GM08714 (cell line): ENCODE measurements around the gene FBXO11.
A peak's percentile ranks its signal among the peaks of the same experiment; 100 is the strongest.
"Not testable (repeated sequence)": the region's sequence is repeated elsewhere in the genome, so short reads cannot be mapped to it uniquely, and the experiment has no call there.

ENCODE experiments used
- H3K4me3 ChIP-seq: fragments of 200-500 bp; sonication (Bioruptor generic); 2 replicates; pipeline ENCODE4 v1.5.1; 2014; ENCODE audit warnings: mild to moderate bottlenecking, low read length, inconsistent platforms
- ZNF274 ChIP-seq: IDR thresholded peaks from 2 replicates; pipeline ENCODE4 v1.6.1; 2012; ENCODE audit warnings: mild to moderate bottlenecking, low read depth, low read length

The FBXO11 gene

GRCh38 chr2:47905386-47906156 is 727 bp downstream of the FBXO11 start:
- no peak for TF ChIP-seq ZNF274
- H3K4me3 ChIP-seq, result peak overlapping the region; percentile 72

- peak overlapping the region; percentile 72 for H3K4me3 ChIP-seq
- TF ChIP-seq ZNF274, result no peak
Measured at GRCh38 chr2:47903781-47904490, 2.4 kb downstream of the FBXO11 start.

- H3K4me3 ChIP-seq, result not testable (repeated sequence)
Measured at GRCh38 chr2:47901892-47902291, 4.4 kb downstream of the FBXO11 start.

GRCh38 chr2:47900857-47901256 is 5.4 kb downstream of the FBXO11 start:
- TF ChIP-seq ZNF274, result no peak
- no peak overlapping the region for H3K4me3 ChIP-seq

- no peak overlapping the region for H3K4me3 ChIP-seq
- TF ChIP-seq ZNF274, result no peak
Measured at GRCh38 chr2:47899915-47900816, 6.1 kb downstream of the FBXO11 start.

- no peak overlapping the region; the same call in 1 of the 2 replicates for H3K4me3 ChIP-seq
- no peak for TF ChIP-seq ZNF274
Measured at GRCh38 chr2:47897883-47898731, 8.2 kb downstream of the FBXO11 start.

- H3K4me3 ChIP-seq, result peak overlapping the region; percentile 45
Measured at GRCh38 chr2:47897191-47897882, 9.0 kb downstream of the FBXO11 start.

GRCh38 chr2:47896450-47896968 is 9.8 kb downstream of the FBXO11 start:
- H3K4me3 ChIP-seq, result no peak overlapping the region
- no peak for TF ChIP-seq ZNF274

- TF ChIP-seq ZNF274, result no peak
- no peak overlapping the region for H3K4me3 ChIP-seq
Measured at GRCh38 chr2:47893771-47894170, 12.5 kb downstream of the FBXO11 start.

- no peak overlapping the region for H3K4me3 ChIP-seq
- no peak for TF ChIP-seq ZNF274
Measured at GRCh38 chr2:47892338-47892730, 14.0 kb downstream of the FBXO11 start.

GRCh38 chr2:47891369-47892337 is 14.6 kb downstream of the FBXO11 start:
- TF ChIP-seq ZNF274, result no peak
- H3K4me3 ChIP-seq, result no peak overlapping the region
